Esophagus muscularis mucosa (tissue), 4 donors: Measurements from ENCODE around the gene NCOA3.

Experiments
- CTCF ChIP-seq, 3 experiments: fragments of 200-600 bp in 2 of 3; fragments of 450-650 bp in 1 of 3; sonication (generic) in 2 of 3; IDR thresholded peaks; one replicate each; pipeline ENCODE4 v1.5.1; 2017 to 2019; ENCODE audit warnings: antibody characterized with exemption in 3 of 3, mild to moderate bottlenecking in 2 of 3, moderate library complexity in 1 of 3
- EP300 ChIP-seq: sonication (generic); formaldehyde crosslinking; IDR thresholded peaks from one replicate; pipeline ENCODE4 v1.6.1; 2017; ENCODE audit warnings: antibody characterized with exemption
- POLR2A ChIP-seq: fragments of 450-650 bp; IDR thresholded peaks from one replicate; pipeline ENCODE4 v1.6.1; 2017; ENCODE audit warnings: antibody characterized with exemption, moderate library complexity, mild to moderate bottlenecking, low read depth
- POLR2AphosphoS5 ChIP-seq, 2 donors: sonication (generic); formaldehyde crosslinking; IDR thresholded peaks; one replicate each; pipeline ENCODE4 v1.6.1; 2017; ENCODE audit warnings: antibody characterized with exemption in 2 of 2

GRCh38 chr20:47534405-47534804, 32.7 kb downstream of the NCOA3 start:
- TF ChIP-seq EP300, result no peak
- TF ChIP-seq CTCF (IDR thresholded peaks at IDR 0.05), result no peak
- TF ChIP-seq POLR2A, result no peak
- no peak for TF ChIP-seq POLR2AphosphoS5 (IDR thresholded peaks at IDR 0.05)
